ENCODE data around the gene CRTC3. TPM values are rescaled to one million over a fixed set of nuclear protein-coding genes. Genes with fewer than 3 reads are reported as not detected.

CRTC3 gene
- total and polyA plus RNA-seq, 2 donors (not counting 1 experiment from before 2014, with no cell fraction given): 18.3 to 23.4 TPM

DNA sequence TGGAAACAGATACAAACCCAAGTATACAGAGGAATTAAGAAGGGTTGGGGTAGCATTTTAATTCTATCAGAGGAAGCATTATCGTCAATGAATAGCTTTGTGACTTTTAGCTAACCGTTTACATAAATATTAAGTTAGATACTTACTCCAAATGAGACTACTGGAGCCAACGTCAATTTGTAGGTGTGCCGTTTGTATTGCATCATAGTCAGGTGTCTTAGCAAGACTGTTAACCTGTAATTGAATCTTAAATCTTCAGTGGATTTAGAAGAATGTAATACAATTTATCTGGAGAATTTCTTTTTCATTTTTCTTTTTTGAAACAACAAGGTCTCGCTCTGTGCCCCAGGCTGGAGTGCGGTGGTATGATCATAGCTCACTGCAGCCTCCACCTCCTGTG lies 55.1 kb downstream of the CRTC3 start:
- Histone ChIP-seq H3K9ac (ENCODE audit: insufficient read depth, low read length) (no peak overlapping the region), H3K4me1 (ENCODE audit: control insufficient read depth, extremely low read depth, insufficient read depth, low read length) (no peaks in the 10 kb centered on the region)

DNA sequence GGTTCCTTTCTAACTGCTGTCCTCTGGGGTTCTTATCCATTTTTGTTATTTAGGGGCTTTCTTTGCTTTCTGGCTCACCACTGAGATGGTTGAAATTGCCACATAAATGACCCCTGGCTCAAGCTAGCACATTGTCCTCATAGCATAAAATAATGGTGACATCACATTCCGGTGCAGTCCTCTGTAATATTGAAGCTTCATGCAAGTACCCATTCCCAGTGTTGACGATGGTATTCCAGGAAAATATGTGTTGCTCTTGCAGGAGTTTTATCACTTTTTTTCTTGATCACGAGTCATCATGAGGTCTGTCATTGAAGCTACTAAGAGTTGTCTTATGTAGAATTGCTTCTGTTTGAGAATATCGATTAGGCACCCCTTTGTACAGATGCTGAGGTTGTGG lies 56.1 kb downstream of the CRTC3 start:
- TF ChIP-seq EZH2 (IDR thresholded peaks at IDR 0.05; ENCODE audit: low read length, missing control alignments): no peak
- TF ChIP-seq CTCF (conservative IDR thresholded peaks at IDR 0.05 in 1 of 2, IDR thresholded peaks at IDR 0.05 in 1 of 2; ENCODE audit: low read depth in 1 of 2, low read length in 2 of 2): no peak
- no peaks in the 10 kb centered on the region for H3K9me3 ChIP-seq (ENCODE audit: control insufficient read depth, insufficient read depth, low read depth, low read length)
- H3K27ac ChIP-seq (ENCODE audit: insufficient read depth, low read length): no peak overlapping the region
- H3K4me2 ChIP-seq (ENCODE audit: extremely low read depth, insufficient read depth, low read length): no peak overlapping the region
- peaks cover 2% of the 10 kb centered on the region for H3K79me2 ChIP-seq (ENCODE audit: control insufficient read depth, insufficient read depth, low read length)
- H3K4me1 ChIP-seq (ENCODE audit: control insufficient read depth, extremely low read depth, insufficient read depth, low read length): no peaks in the 10 kb centered on the region
- H3K9ac ChIP-seq (ENCODE audit: insufficient read depth, low read length): no peak overlapping the region
- H3K4me3 ChIP-seq (replicated peaks in 1 of 4; ENCODE audit: control extremely low read depth in 1 of 4, insufficient read depth in 1 of 4, low read depth in 3 of 4, low read length in 4 of 4): no peak overlapping the region
- no peaks in the 10 kb centered on the region for H4K20me1 ChIP-seq (ENCODE audit: control insufficient read depth, extremely low read depth, insufficient read depth, low read length)
- H3K27me3 ChIP-seq (ENCODE audit: control insufficient read depth, insufficient read depth, low read length): no peaks in the 10 kb centered on the region
- H3K36me3 ChIP-seq (ENCODE audit: control insufficient read depth, insufficient read depth, low read length): no peaks in the 10 kb centered on the region
- DNase-seq (ENCODE audit: low read depth in 2 of 2): peak in 1 of 2 donors; percentile 70
- H2AFZ ChIP-seq (ENCODE audit: low read length): no peak overlapping the region

More for the DNA sequence above, 55.1 kb downstream of the CRTC3 start:
- no peak overlapping the region for H2AFZ ChIP-seq (ENCODE audit: low read length)
- no peaks in the 10 kb centered on the region for H3K27me3 ChIP-seq (ENCODE audit: control insufficient read depth, insufficient read depth, low read length)
- H3K4me2 ChIP-seq (ENCODE audit: extremely low read depth, insufficient read depth, low read length): no peak overlapping the region
- no peaks in the 10 kb centered on the region for H4K20me1 ChIP-seq (ENCODE audit: control insufficient read depth, extremely low read depth, insufficient read depth, low read length)
- no peak overlapping the region for H3K27ac ChIP-seq (ENCODE audit: insufficient read depth, low read length)
- no peaks in the 10 kb centered on the region for H3K9me3 ChIP-seq (ENCODE audit: control insufficient read depth, insufficient read depth, low read depth, low read length)
- DNase-seq (ENCODE audit: low read depth in 2 of 2): no peak
- peaks cover 2% of the 10 kb centered on the region for H3K79me2 ChIP-seq (ENCODE audit: control insufficient read depth, insufficient read depth, low read length)
- no peaks in the 10 kb centered on the region for H3K36me3 ChIP-seq (ENCODE audit: control insufficient read depth, insufficient read depth, low read length)
- no peak overlapping the region for H3K4me3 ChIP-seq (replicated peaks in 1 of 4; ENCODE audit: control extremely low read depth in 1 of 4, insufficient read depth in 1 of 4, low read depth in 3 of 4, low read length in 4 of 4)
- TF ChIP-seq EZH2 (IDR thresholded peaks at IDR 0.05; ENCODE audit: low read length, missing control alignments) (no peak), CTCF (conservative IDR thresholded peaks at IDR 0.05 in 1 of 2, IDR thresholded peaks at IDR 0.05 in 1 of 2; ENCODE audit: low read depth in 1 of 2, low read length in 2 of 2) (no peak)

GRCh38 chr15:90586948-90587347 lies 57.2 kb downstream of the CRTC3 start:
- no peaks in the 10 kb centered on the region for H3K27me3 ChIP-seq (ENCODE audit: control insufficient read depth, insufficient read depth, low read length)
- DNase-seq (ENCODE audit: low read depth in 2 of 2): no peak
- H4K20me1 ChIP-seq (ENCODE audit: control insufficient read depth, extremely low read depth, insufficient read depth, low read length): no peaks in the 10 kb centered on the region
- H3K36me3 ChIP-seq (ENCODE audit: control insufficient read depth, insufficient read depth, low read length): no peaks in the 10 kb centered on the region
- no peak overlapping the region for H3K4me2 ChIP-seq (ENCODE audit: extremely low read depth, insufficient read depth, low read length)
- H3K4me3 ChIP-seq (replicated peaks in 1 of 4; ENCODE audit: control extremely low read depth in 1 of 4, insufficient read depth in 1 of 4, low read depth in 3 of 4, low read length in 4 of 4): no peak overlapping the region
- H3K4me1 ChIP-seq (ENCODE audit: control insufficient read depth, extremely low read depth, insufficient read depth, low read length): no peaks in the 10 kb centered on the region
- no peak overlapping the region for H3K27ac ChIP-seq (ENCODE audit: insufficient read depth, low read length)
- H3K79me2 ChIP-seq (ENCODE audit: control insufficient read depth, insufficient read depth, low read length): peaks cover 2% of the 10 kb centered on the region
- H2AFZ ChIP-seq (ENCODE audit: low read length): no peak overlapping the region
- no peak for TF ChIP-seq EZH2 (IDR thresholded peaks at IDR 0.05; ENCODE audit: low read length, missing control alignments)
- TF ChIP-seq CTCF (conservative IDR thresholded peaks at IDR 0.05 in 1 of 2, IDR thresholded peaks at IDR 0.05 in 1 of 2; ENCODE audit: low read depth in 1 of 2, low read length in 2 of 2): no peak
- H3K9ac ChIP-seq (ENCODE audit: insufficient read depth, low read length): no peak overlapping the region
- no peaks in the 10 kb centered on the region for H3K9me3 ChIP-seq (ENCODE audit: control insufficient read depth, insufficient read depth, low read depth, low read length)

All from fibroblast of lung (primary cell).